Measurements from ENCODE around the gene MYH11.

DNA sequence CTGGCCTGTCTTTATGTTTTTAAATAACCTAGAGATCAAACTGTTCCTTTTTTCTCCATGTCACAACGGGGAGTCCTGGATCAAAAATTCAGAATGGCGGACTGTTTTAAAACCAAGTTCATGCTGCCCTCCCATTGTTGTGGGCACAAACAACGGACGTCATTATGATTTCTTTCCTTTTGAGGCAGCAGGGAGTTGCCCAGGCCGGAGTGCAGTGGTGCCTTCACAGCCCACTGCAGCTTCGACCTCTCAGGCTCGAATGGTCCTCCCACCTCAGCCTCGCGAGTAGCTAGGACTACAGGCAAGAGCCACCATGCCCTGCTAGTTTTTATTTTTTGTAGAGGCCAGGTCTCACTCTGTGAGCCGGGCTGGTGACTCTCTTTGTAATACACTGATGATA is 180.3 kb downstream of the MYH11 start:
- TF ChIP-seq, protein P1, sequence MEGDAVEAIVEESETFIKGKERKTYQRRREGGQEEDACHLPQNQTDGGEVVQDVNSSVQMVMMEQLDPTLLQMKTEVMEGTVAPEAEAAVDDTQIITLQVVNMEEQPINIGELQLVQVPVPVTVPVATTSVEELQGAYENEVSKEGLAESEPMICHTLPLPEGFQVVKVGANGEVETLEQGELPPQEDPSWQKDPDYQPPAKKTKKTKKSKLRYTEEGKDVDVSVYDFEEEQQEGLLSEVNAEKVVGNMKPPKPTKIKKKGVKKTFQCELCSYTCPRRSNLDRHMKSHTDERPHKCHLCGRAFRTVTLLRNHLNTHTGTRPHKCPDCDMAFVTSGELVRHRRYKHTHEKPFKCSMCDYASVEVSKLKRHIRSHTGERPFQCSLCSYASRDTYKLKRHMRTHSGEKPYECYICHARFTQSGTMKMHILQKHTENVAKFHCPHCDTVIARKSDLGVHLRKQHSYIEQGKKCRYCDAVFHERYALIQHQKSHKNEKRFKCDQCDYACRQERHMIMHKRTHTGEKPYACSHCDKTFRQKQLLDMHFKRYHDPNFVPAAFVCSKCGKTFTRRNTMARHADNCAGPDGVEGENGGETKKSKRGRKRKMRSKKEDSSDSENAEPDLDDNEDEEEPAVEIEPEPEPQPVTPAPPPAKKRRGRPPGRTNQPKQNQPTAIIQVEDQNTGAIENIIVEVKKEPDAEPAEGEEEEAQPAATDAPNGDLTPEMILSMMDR (IDR thresholded peaks at IDR 0.05): no peak
- TF ChIP-seq ZFX (IDR thresholded peaks at IDR 0.05; ENCODE audit: borderline replicate concordance): no peak
